GM18520 (cell line): ENCODE results near the gene NUDT9.
"Not testable (repeated sequence)": the region's sequence is repeated elsewhere in the genome, so short reads cannot be mapped to it uniquely, and the experiment has no call there.

Source experiments
- ATAC-seq: cut with Tn5 transposase; IDR thresholded peaks from one replicate; pipeline ENCODE4 v1.9.1; 2021; ENCODE audit not compliant: unreplicated experiment

NUDT9 gene

GRCh38 chr4:87461281-87461700, 38.9 kb downstream of the NUDT9 start:
- no peak for ATAC-seq

- no peak for ATAC-seq
Measured at GRCh38 chr4:87462102-87462501, 39.7 kb downstream of the NUDT9 start.

GRCh38 chr4:87465739-87466366, 43.5 kb downstream of the NUDT9 start:
- ATAC-seq: no peak

- no peak for ATAC-seq
Measured at GRCh38 chr4:87469390-87469789, 47.0 kb downstream of the NUDT9 start.

- no peak for ATAC-seq
Measured at GRCh38 chr4:87476934-87477333, 54.6 kb downstream of the NUDT9 start.

- ATAC-seq: no peak
Measured at GRCh38 chr4:87478732-87479250, 56.4 kb downstream of the NUDT9 start.

GRCh38 chr4:87481377-87481776, 59.0 kb downstream of the NUDT9 start:
- ATAC-seq: no peak

- ATAC-seq: not testable (repeated sequence)
Measured at GRCh38 chr4:87483247-87483646, 60.9 kb downstream of the NUDT9 start.

- not testable (repeated sequence) for ATAC-seq
Measured at GRCh38 chr4:87488666-87489065, 66.3 kb downstream of the NUDT9 start.

- ATAC-seq: no peak
Measured at GRCh38 chr4:87489678-87490077, 67.3 kb downstream of the NUDT9 start.

- no peak for ATAC-seq
Measured at GRCh38 chr4:87490664-87491369, 68.4 kb downstream of the NUDT9 start.

GRCh38 chr4:87491436-87491835, 69.1 kb downstream of the NUDT9 start:
- no peak for ATAC-seq

GRCh38 chr4:87491851-87492250, 69.5 kb downstream of the NUDT9 start:
- ATAC-seq: not testable (repeated sequence)

GRCh38 chr4:87493115-87493514, 70.7 kb downstream of the NUDT9 start:
- ATAC-seq: no peak

GRCh38 chr4:87497159-87497558, 74.8 kb downstream of the NUDT9 start:
- ATAC-seq: no peak

- ATAC-seq: no peak
Measured at GRCh38 chr4:87497578-87497977, 75.2 kb downstream of the NUDT9 start.

GRCh38 chr4:87498446-87498900, 76.1 kb downstream of the NUDT9 start:
- peak; percentile 29 for ATAC-seq

- ATAC-seq: peak; percentile 85
Measured at GRCh38 chr4:87499403-87500091, 77.2 kb downstream of the NUDT9 start.

GRCh38 chr4:87500092-87500462, 77.7 kb downstream of the NUDT9 start:
- ATAC-seq: peak; percentile 18

GRCh38 chr4:87502580-87503238, 80.3 kb downstream of the NUDT9 start:
- no peak for ATAC-seq

- no peak for ATAC-seq
Measured at GRCh38 chr4:87505862-87506261, 83.5 kb downstream of the NUDT9 start.
